Caco-2 (cell line): ENCODE results near the gene ANGPTL5. TPM values are rescaled to one million over a fixed set of nuclear protein-coding genes. Genes with fewer than 3 reads are reported as not detected.

Experiments used
- BruUV-seq: library from RNA; stranded (reverse); fragments of 400-500 nt; replicated peaks from 2 replicates; lab custom pipeline; 2021; lab: Mats Ljungman, UMichigan
- CTCF ChIA-PET: fragments of 300-600 bp; sonication (Branson Sonifier 250); formaldehyde crosslinking; loops from one replicate; lab custom pipeline; 2022; ENCODE audit warnings: antibody characterized with exemption; lab: Charles Lee
- POLR2A ChIA-PET: fragments of 300-600 bp; sonication (Branson Sonifier 250); formaldehyde crosslinking; loops from one replicate; lab custom pipeline; 2022; ENCODE audit warnings: antibody characterized with exemption; lab: Charles Lee
- DNase-seq, 2 experiments: peaks; one replicate each; pipeline versions ENCODE4 v3.0.0 to v3.0.0-alpha.2; 2020 to 2022
- H3K27me3 ChIP-seq: replicated peaks from 2 replicates; pipeline ENCODE4 v1.6.0; 2011; ENCODE audit warnings: low read length; ENCODE audit not compliant: control insufficient read depth, insufficient read depth
- H3K36me3 ChIP-seq: 2 replicates; pipeline ENCODE4 v1.5.1; 2011; ENCODE audit warnings: low read length; ENCODE audit not compliant: control insufficient read depth, insufficient read depth
- H3K4me1 ChIP-seq: fragments of 250-450 bp; sonication (Bioruptor Pico); 2 replicates; pipeline ENCODE4 v1.5.1; 2020; ENCODE audit warnings: mild to moderate bottlenecking
- H3K4me3 ChIP-seq: 2 replicates; pipeline ENCODE4 v1.5.1; 2011; ENCODE audit warnings: low read depth, mild to moderate bottlenecking, control low read depth, low read length
- H3K9me3 ChIP-seq: fragments of 250-450 bp; sonication (Bioruptor Pico); 2 replicates; pipeline ENCODE4 v1.5.1; 2020; ENCODE audit warnings: mild to moderate bottlenecking, moderate library complexity
- H3K27ac Mint-ChIP-seq: one replicate; pipeline ENCODE4 v1.8.0; 2022; ENCODE audit warnings: mixed read lengths; ENCODE audit not compliant: unreplicated experiment
- H3K27me3 Mint-ChIP-seq: one replicate; pipeline ENCODE4 v1.8.0; 2022; ENCODE audit warnings: mixed read lengths; ENCODE audit not compliant: insufficient read depth, unreplicated experiment
- H3K36me3 Mint-ChIP-seq: one replicate; pipeline ENCODE4 v1.8.0; 2022; ENCODE audit warnings: mild to moderate bottlenecking, mixed read lengths; ENCODE audit not compliant: insufficient read depth, unreplicated experiment
- H3K4me1 Mint-ChIP-seq: one replicate; pipeline ENCODE4 v1.8.0; 2022; ENCODE audit warnings: low read depth, mixed read lengths; ENCODE audit not compliant: unreplicated experiment
- H3K4me3 Mint-ChIP-seq: one replicate; pipeline ENCODE4 v1.8.0; 2022; ENCODE audit warnings: mild to moderate bottlenecking, moderate library complexity, mixed read lengths; ENCODE audit not compliant: unreplicated experiment
- H3K9me3 Mint-ChIP-seq: one replicate; pipeline ENCODE4 v1.8.0; 2022; ENCODE audit warnings: mixed read lengths; ENCODE audit not compliant: unreplicated experiment
- intact Hi-C: fragments of 100-400 bp; cut with micrococcal nuclease; formaldehyde crosslinking; loops from one replicate; pipeline ENCODE4 v1.10.0; 2022; ENCODE audit not compliant: unreplicated experiment
- total RNA-seq: library from RNA; stranded (reverse); gene quantifications from 2 replicates; pipeline ENCODE4 v1.2.3, GENCODE V29; 2022
- TF ChIP-seq, protein P1 (sequence below), 2 experiments: fragments of 200-600 bp in 1 of 2; IDR thresholded peaks; 1 replicate in 1 of 2; 2 replicates in 1 of 2; pipeline versions ENCODE4 v1.5.1 to v1.8.0; 2011 to 2022; ENCODE audit warnings: antibody characterized with exemption in 1 of 2, control low read depth in 1 of 2, inconsistent platforms in 1 of 2, low read depth in 1 of 2, low read length in 1 of 2, mild to moderate bottlenecking in 1 of 2, moderate library complexity in 1 of 2; ENCODE audit not compliant: insufficient read depth in 1 of 2, severe bottlenecking in 1 of 2, unreplicated experiment in 1 of 2

Gene ANGPTL5
- total RNA-seq, 1 experiment from 2014 or later = not detected

DNA sequence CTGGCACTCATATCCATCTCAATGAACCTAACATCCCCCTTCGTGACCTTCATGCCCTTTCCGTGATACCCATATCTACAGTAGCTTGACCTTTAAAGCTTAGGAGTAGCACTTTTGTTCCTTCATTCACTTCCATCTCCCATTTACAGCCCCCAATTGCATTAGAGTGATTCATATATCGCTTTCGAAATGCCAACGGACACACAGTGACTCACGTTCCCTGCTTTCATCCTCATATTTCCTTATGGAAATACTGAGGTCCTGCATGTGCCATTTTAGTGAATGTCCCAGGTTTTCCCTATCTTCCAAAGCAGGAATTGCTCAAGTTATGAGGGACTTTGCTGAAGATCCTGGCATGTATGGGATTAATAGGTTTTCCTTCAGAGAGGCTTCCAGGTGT lies 45.8 kb downstream of the ANGPTL5 start:
- ChIA-PET POLR2A (no interaction called here), CTCF (no interaction called here)
- Mint-ChIP-seq H3K9me3 (peaks cover 9% of the 10 kb centered on the region), H3K27ac (peak overlapping the region; percentile 0), H3K27me3 (no peaks in the 10 kb centered on the region), H3K36me3 (no peaks in the 10 kb centered on the region), H3K4me3 (no peak overlapping the region), H3K4me1 (peaks cover 18% of the 10 kb centered on the region)
- intact Hi-C loops = no loop called here
- no peak for DNase-seq
- BruUV-seq = no TSS peak
- no peaks in the 10 kb centered on the region for H3K36me3 ChIP-seq
- peaks cover 22% of the 10 kb centered on the region; the same call in 1 of the 2 replicates for H3K9me3 ChIP-seq
- H3K4me3 ChIP-seq = no peak overlapping the region
- H3K27me3 ChIP-seq = no peaks in the 10 kb centered on the region
- TF ChIP-seq, protein P1, sequence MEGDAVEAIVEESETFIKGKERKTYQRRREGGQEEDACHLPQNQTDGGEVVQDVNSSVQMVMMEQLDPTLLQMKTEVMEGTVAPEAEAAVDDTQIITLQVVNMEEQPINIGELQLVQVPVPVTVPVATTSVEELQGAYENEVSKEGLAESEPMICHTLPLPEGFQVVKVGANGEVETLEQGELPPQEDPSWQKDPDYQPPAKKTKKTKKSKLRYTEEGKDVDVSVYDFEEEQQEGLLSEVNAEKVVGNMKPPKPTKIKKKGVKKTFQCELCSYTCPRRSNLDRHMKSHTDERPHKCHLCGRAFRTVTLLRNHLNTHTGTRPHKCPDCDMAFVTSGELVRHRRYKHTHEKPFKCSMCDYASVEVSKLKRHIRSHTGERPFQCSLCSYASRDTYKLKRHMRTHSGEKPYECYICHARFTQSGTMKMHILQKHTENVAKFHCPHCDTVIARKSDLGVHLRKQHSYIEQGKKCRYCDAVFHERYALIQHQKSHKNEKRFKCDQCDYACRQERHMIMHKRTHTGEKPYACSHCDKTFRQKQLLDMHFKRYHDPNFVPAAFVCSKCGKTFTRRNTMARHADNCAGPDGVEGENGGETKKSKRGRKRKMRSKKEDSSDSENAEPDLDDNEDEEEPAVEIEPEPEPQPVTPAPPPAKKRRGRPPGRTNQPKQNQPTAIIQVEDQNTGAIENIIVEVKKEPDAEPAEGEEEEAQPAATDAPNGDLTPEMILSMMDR (IDR thresholded peaks at IDR 0.05; ENCODE audit: insufficient read depth in 1 of 2, low read depth in 1 of 2, low read length in 1 of 2, severe bottlenecking in 1 of 2, unreplicated experiment in 1 of 2) = no peak
- H3K4me1 ChIP-seq = peaks cover 35% of the 10 kb centered on the region

DNA sequence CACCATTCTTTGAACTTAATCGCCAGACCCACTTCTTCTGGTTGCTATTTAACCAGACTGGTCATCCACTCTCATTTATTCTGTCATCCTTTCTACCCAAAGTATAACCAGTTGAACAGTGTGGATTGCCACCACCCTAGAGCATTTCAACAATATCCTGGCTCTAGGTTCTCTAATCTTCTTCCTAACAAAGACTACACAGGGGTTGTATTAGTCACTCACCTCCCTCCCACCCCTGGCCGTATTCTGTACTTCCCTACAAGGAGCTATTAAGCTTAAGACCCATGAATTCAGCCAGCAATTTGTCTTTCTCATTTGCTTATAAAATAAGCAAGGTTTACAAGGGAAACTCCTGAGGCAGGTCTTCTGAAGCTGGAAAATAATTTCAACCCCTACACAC lies 48.4 kb downstream of the ANGPTL5 start:
- ChIA-PET POLR2A (no interaction called here), CTCF (interaction anchor here (0.7 kb wide), 1 partner anchor 12 kb away, joined by 3 read pairs; no protein-coding TSS in a partner anchor)
- Histone ChIP-seq H3K4me1 (peaks cover 42% of the 10 kb centered on the region), H3K36me3 (no peaks in the 10 kb centered on the region), H3K4me3 (no peak overlapping the region), H3K27me3 (no peaks in the 10 kb centered on the region), H3K9me3 (peaks cover 37% of the 10 kb centered on the region)
- peak overlapping the region; percentile 79 for H3K27ac Mint-ChIP-seq
- H3K9me3 Mint-ChIP-seq = peaks cover 12% of the 10 kb centered on the region
- H3K4me1 Mint-ChIP-seq = peaks cover 27% of the 10 kb centered on the region
- H3K4me3 Mint-ChIP-seq = no peak overlapping the region
- H3K36me3 Mint-ChIP-seq = no peaks in the 10 kb centered on the region
- no peaks in the 10 kb centered on the region for H3K27me3 Mint-ChIP-seq
- DNase-seq = no peak
- TF ChIP-seq, protein P1 (IDR thresholded peaks at IDR 0.05; ENCODE audit: insufficient read depth in 1 of 2, low read depth in 1 of 2, low read length in 1 of 2, severe bottlenecking in 1 of 2, unreplicated experiment in 1 of 2) = no peak
- no TSS peak for BruUV-seq
- intact Hi-C loops = loop anchor here (2.0 to 10.0 kb wide), 4 partner anchors 243 to 1093 kb away; partner anchors contain the start of gene YAP1

DNA sequence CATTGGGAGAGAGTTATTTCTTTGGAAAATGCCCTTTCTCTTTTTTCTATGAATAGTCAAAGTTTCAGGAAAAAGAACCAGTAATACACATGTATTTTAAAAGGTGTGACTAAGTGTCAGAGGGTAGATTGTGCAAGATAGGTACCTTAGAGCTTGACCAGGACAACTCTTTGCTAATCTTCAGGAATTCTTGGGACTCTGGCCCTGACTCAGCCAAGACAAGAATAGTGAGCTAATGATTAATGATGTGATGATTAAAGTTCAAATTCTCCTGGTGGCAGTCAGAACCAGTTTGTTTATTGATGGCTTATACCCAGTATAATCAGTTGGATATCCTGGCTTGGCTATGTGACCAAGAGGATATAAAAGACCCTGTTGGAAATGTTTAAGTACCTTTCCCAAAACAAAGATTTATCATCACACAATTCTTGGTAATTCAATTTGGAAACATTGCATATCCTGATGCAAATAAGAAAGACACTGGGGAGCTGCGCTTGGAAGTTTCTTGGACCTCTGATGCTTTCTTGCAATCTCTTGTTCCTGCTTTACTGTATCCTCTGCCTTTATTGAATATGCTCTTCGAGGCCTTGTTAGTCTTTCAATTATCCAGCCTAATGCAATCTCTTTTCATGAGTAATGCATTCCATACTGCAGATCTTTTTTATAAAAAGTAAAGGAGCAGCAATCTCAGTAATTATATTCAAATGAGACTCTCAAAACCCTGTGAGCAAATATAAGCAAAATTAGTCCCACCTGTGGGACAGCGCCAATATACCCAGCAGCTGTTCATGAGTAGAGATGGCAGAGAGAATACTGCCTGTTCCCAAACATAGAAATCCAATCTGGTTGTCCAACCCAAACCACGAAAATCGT lies 49.5 kb downstream of the ANGPTL5 start:
- Mint-ChIP-seq H3K4me1 (peaks cover 34% of the 10 kb centered on the region), H3K36me3 (no peaks in the 10 kb centered on the region), H3K9me3 (peaks cover 12% of the 10 kb centered on the region), H3K27me3 (no peaks in the 10 kb centered on the region), H3K27ac (peak overlapping the region; percentile 79), H3K4me3 (peak overlapping the region; percentile 31)
- ChIA-PET POLR2A (interaction anchor here (0.6 kb wide), 3 partner anchors 48 to 396 kb away, joined by 3 to 5 read pairs (median 5); partner anchors contain the start of gene CEP126), CTCF (interaction anchor here (1.0 to 1.8 kb wide), 12 partner anchors 10 to 746 kb away, joined by 3 to 18 read pairs (median 8); partner anchors contain the start of gene CEP126)
- peaks cover 50% of the 10 kb centered on the region for H3K4me1 ChIP-seq
- intact Hi-C loops = loop anchor here (1.0 to 10.0 kb wide), 11 partner anchors 9 to 1092 kb away; partner anchors contain the start of genes CEP126 and YAP1
- peaks cover 37% of the 10 kb centered on the region for H3K9me3 ChIP-seq
- no peak overlapping the region for H3K4me3 ChIP-seq
- no peaks in the 10 kb centered on the region for H3K36me3 ChIP-seq
- BruUV-seq = no TSS peak
- peak; percentile 89 to 91 for DNase-seq
- no peaks in the 10 kb centered on the region for H3K27me3 ChIP-seq
- TF ChIP-seq, protein P1 (IDR thresholded peaks at IDR 0.05; ENCODE audit: insufficient read depth in 1 of 2, low read depth in 1 of 2, low read length in 1 of 2, severe bottlenecking in 1 of 2, unreplicated experiment in 1 of 2) = no peak
